ENCODE measurements around the gene NMUR1.

Gene NMUR1

DNA sequence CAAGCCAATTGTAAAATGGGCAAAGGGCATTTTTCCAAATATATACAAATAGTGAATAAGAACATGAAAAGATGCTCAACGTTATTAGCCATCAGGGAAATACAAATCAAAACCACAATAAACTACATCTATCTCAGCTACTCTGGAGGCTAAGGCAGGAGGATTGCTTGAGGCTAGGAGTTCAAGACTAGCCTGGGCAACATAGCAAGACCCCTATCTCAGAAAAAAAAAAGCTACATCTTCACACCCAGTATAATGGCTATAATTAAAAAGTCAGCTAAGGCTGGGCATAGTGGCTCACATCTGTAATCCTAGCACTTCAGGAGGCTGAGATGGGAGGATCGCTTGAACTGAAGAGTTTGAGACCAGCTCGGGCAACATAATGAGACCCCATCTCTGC, 53.3 kb downstream of the NMUR1 start:
- Histone ChIP-seq H2AFZ (ENCODE audit: low read length) (no peak overlapping the region), H3K27ac (ENCODE audit: low read length) (no peak overlapping the region), H4K20me1 (ENCODE audit: insufficient read depth, low read length) (no peaks in the 10 kb centered on the region), H3K9ac (ENCODE audit: low read length) (no peak overlapping the region), H3F3A (ENCODE audit: insufficient read depth, low read length) (no peaks in the 10 kb centered on the region), H3K36me3 (replicated peaks; ENCODE audit: insufficient read depth, low read length) (no peaks in the 10 kb centered on the region), H3K4me1 (ENCODE audit: low read length) (no peaks in the 10 kb centered on the region), H3K9me2 (replicated peaks; ENCODE audit: insufficient read depth, low read length) (no peaks in the 10 kb centered on the region), H3K4me3 (ENCODE audit: low read length) (no peak overlapping the region), H3K79me2 (ENCODE audit: low read length) (no peaks in the 10 kb centered on the region), H3K9me3 (replicated peaks; ENCODE audit: insufficient read depth, low read length) (no peaks in the 10 kb centered on the region), H3K4me2 (ENCODE audit: low read depth, low read length) (no peak overlapping the region), H3K27me3 (replicated peaks; ENCODE audit: insufficient read depth, low read length) (no peaks in the 10 kb centered on the region)
- no peak for DNase-seq
- no peak for TF ChIP-seq EZH2phosphoT487 (IDR thresholded peaks at IDR 0.05; ENCODE audit: low read length)
- TF ChIP-seq EZH2 (optimal IDR thresholded peaks at IDR 0.05; ENCODE audit: low read depth, low read length): no peak
- TF ChIP-seq, protein P1, sequence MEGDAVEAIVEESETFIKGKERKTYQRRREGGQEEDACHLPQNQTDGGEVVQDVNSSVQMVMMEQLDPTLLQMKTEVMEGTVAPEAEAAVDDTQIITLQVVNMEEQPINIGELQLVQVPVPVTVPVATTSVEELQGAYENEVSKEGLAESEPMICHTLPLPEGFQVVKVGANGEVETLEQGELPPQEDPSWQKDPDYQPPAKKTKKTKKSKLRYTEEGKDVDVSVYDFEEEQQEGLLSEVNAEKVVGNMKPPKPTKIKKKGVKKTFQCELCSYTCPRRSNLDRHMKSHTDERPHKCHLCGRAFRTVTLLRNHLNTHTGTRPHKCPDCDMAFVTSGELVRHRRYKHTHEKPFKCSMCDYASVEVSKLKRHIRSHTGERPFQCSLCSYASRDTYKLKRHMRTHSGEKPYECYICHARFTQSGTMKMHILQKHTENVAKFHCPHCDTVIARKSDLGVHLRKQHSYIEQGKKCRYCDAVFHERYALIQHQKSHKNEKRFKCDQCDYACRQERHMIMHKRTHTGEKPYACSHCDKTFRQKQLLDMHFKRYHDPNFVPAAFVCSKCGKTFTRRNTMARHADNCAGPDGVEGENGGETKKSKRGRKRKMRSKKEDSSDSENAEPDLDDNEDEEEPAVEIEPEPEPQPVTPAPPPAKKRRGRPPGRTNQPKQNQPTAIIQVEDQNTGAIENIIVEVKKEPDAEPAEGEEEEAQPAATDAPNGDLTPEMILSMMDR (IDR thresholded peaks at IDR 0.05; ENCODE audit: low read length): no peak

DNA sequence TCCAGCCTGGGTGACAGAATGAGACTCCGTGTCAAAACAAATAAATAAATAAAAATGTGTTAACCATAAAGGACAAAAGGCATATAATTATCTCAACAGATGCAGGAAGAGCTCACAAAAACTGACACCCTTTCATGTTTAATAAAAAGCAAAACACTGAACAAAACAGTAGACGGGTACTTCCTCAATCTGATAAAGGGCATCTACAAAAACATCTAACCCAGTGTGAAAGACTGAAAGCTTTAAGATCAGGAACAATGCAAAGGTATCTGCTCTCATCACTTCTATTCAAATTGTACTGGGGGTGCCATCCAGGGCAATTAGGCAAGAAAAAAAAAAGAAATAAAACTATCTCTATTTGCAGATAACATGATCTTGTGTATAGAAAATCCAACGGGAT, 54.3 kb downstream of the NMUR1 start:
- no peak for DNase-seq
- Histone ChIP-seq H3K9me2 (replicated peaks; ENCODE audit: insufficient read depth, low read length) (no peaks in the 10 kb centered on the region), H3K27me3 (replicated peaks; ENCODE audit: insufficient read depth, low read length) (no peaks in the 10 kb centered on the region), H3K79me2 (ENCODE audit: low read length) (no peaks in the 10 kb centered on the region), H3K4me3 (ENCODE audit: low read length) (no peak overlapping the region), H2AFZ (ENCODE audit: low read length) (no peak overlapping the region), H3K4me1 (ENCODE audit: low read length) (no peaks in the 10 kb centered on the region), H3K27ac (ENCODE audit: low read length) (no peak overlapping the region), H4K20me1 (ENCODE audit: insufficient read depth, low read length) (no peaks in the 10 kb centered on the region), H3F3A (ENCODE audit: insufficient read depth, low read length) (no peaks in the 10 kb centered on the region), H3K9ac (ENCODE audit: low read length) (no peak overlapping the region), H3K4me2 (ENCODE audit: low read depth, low read length) (no peak overlapping the region), H3K36me3 (replicated peaks; ENCODE audit: insufficient read depth, low read length) (no peaks in the 10 kb centered on the region), H3K9me3 (replicated peaks; ENCODE audit: insufficient read depth, low read length) (no peaks in the 10 kb centered on the region)
- no peak for TF ChIP-seq EZH2 (optimal IDR thresholded peaks at IDR 0.05; ENCODE audit: low read depth, low read length)
- TF ChIP-seq EZH2phosphoT487 (IDR thresholded peaks at IDR 0.05; ENCODE audit: low read length): no peak
- TF ChIP-seq, protein P1 (IDR thresholded peaks at IDR 0.05; ENCODE audit: low read length): no peak
